Cardiac septum (tissue), 1 donor: Measurements from ENCODE around the gene CLDN14. TPM values are rescaled to one million over a fixed set of nuclear protein-coding genes. Genes with fewer than 3 reads are reported as not detected.

Experiments
- DNase-seq: peaks from one replicate; pipeline ENCODE4 v3.0.0-alpha.2; 2020; ENCODE audit warnings: low spot score
- intact Hi-C: fragments of 100-400 bp; cut with DNase I; formaldehyde crosslinking; loops from one replicate; pipeline ENCODE4 v1.14.0; 2022
- total RNA-seq: library from RNA; stranded (reverse); fragmentation: NEBNext Ultra II Directional; extraction: Animal tissue kit (Norgen Biotek cat#: 25700); gene quantifications from one replicate; pipeline ENCODE4 v1.2.1, GENCODE V29; 2021
- donor health status: DM: no; HTN: no; CAD: no.

CLDN14 gene
- total RNA-seq, 1 donor from 2014 or later, result not detected

- DNase-seq, result no peak
- intact Hi-C loops, result loop anchor here (5.0 to 10.0 kb wide), 2 partner anchors 80 to 423 kb away; no protein-coding TSS in a partner anchor
These were observed 24.4 kb upstream of the CLDN14 start for GRCh38 chr21:36504067-36505058.

GRCh38 chr21:36502365-36502764 lies 22.4 kb upstream of the CLDN14 start:
- intact Hi-C loops, result loop anchor here (5.0 to 10.0 kb wide), 2 partner anchors 78 to 425 kb away; no protein-coding TSS in a partner anchor
- no peak for DNase-seq

GRCh38 chr21:36501589-36501892 lies 21.6 kb upstream of the CLDN14 start:
- intact Hi-C loops, result loop anchor here (5.0 to 10.0 kb wide), 2 partner anchors 77 to 426 kb away; no protein-coding TSS in a partner anchor

GRCh38 chr21:36499578-36500471 lies 19.9 kb upstream of the CLDN14 start:
- no peak for DNase-seq
- intact Hi-C loops, result loop anchor here (5.0 to 10.0 kb wide), 2 partner anchors 75 to 427 kb away; no protein-coding TSS in a partner anchor

More at GRCh38 chr21:36501589-36501892, 21.6 kb upstream of the CLDN14 start:
- DNase-seq, result no peak

- intact Hi-C loops, result no loop called here
These were observed 14.6 kb upstream of the CLDN14 start for GRCh38 chr21:36494557-36494956.

GRCh38 chr21:36491209-36491910 lies 11.4 kb upstream of the CLDN14 start:
- DNase-seq, result no peak
- intact Hi-C loops, result no loop called here

More at GRCh38 chr21:36494557-36494956, 14.6 kb upstream of the CLDN14 start:
- DNase-seq, result no peak

GRCh38 chr21:36489776-36490165 lies 9.8 kb upstream of the CLDN14 start:
- intact Hi-C loops, result no loop called here
- no peak for DNase-seq

- intact Hi-C loops, result no loop called here
- no peak for DNase-seq
These were observed 9.3 kb upstream of the CLDN14 start for GRCh38 chr21:36489103-36489775.

- intact Hi-C loops, result no loop called here
- no peak for DNase-seq
These were observed 7.9 kb upstream of the CLDN14 start for GRCh38 chr21:36487641-36488307.

- DNase-seq, result no peak
- intact Hi-C loops, result no loop called here
These were observed 6.3 kb upstream of the CLDN14 start for GRCh38 chr21:36486246-36486645.

GRCh38 chr21:36485476-36485875 lies 5.6 kb upstream of the CLDN14 start:
- intact Hi-C loops, result no loop called here
- DNase-seq, result no peak

GRCh38 chr21:36483095-36483494 lies 3.2 kb upstream of the CLDN14 start:
- no peak for DNase-seq
- intact Hi-C loops, result no loop called here

- intact Hi-C loops, result no loop called here
- no peak for DNase-seq
These were observed 2.8 kb upstream of the CLDN14 start for GRCh38 chr21:36482673-36483072.

GRCh38 chr21:36482181-36482580 lies 2.3 kb upstream of the CLDN14 start:
- DNase-seq, result no peak
- intact Hi-C loops, result no loop called here

GRCh38 chr21:36481639-36482038 lies 1.7 kb upstream of the CLDN14 start:
- intact Hi-C loops, result no loop called here
- DNase-seq, result no peak

GRCh38 chr21:36480618-36481017 lies 696 bp upstream of the CLDN14 start:
- DNase-seq, result no peak
- intact Hi-C loops, result no loop called here

GRCh38 chr21:36478941-36479340 lies 981 bp downstream of the CLDN14 start:
- intact Hi-C loops, result no loop called here

GRCh38 chr21:36478207-36478701 lies 1.7 kb downstream of the CLDN14 start:
- DNase-seq, result no peak
- intact Hi-C loops, result no loop called here

More at GRCh38 chr21:36478941-36479340, 981 bp downstream of the CLDN14 start:
- DNase-seq, result no peak
